HG02870 (cell line): ENCODE data around the gene SH3GL3.

Source experiments
- ATAC-seq: cut with Tn5 transposase; IDR thresholded peaks from one replicate; pipeline ENCODE4 v1.9.1; 2021; ENCODE audit warnings: mild to moderate bottlenecking, moderate library complexity; ENCODE audit not compliant: unreplicated experiment

SH3GL3 gene

DNA sequence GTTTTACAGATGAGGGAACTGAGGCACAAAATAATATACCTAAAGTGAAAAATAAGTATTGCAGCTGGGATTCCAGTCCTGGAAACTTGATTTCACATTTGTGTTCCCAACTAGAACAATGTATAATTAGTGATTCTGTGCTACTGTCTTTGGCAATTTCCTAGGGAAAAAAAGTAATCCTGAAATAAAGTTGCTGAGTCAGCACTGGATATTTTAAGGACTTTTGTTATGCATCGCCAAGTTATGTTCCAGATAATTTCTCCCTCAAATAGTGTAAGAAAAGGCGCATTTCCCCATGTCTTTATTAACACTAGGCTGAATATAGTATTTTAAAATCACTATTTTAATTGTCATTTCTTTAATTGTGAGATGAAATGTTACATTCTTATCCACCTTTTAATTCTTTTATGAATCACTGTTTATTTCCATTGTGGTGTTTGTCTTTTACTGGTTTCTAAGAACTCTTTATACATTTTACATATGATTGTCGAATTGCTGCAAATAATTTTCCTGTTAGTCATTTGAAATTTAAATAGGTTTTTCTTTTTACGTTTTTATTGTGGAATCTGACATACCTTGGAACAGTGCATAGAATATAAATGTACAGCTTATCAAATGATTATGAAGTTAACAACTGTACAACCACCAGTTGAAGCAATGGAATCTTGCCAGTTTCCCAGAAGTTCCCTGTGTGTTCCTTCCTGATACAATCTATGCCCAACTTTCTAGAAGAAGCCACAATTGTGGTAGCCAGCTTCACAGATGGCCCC lies 56.6 kb downstream of the SH3GL3 start:
- ATAC-seq = no peak

DNA sequence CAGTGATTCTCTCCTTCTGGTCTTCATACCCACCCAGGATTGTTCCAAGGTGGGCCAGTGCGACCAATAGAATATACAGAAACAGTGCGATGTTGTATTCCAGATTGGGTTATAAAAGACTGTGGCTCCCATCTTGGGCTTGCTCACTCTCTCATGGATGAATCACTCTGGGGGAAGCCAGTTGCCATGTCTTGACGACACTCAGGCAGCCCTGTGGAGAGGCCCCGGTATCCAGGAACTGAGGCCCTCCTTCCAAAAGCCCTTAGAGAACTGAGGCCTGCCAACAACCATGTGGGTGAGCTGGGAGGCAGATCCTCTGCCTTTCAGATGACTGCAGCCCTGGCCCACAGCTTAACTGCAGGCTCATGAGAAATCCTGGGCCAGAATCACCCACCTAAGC lies 57.2 kb downstream of the SH3GL3 start:
- no peak for ATAC-seq

DNA sequence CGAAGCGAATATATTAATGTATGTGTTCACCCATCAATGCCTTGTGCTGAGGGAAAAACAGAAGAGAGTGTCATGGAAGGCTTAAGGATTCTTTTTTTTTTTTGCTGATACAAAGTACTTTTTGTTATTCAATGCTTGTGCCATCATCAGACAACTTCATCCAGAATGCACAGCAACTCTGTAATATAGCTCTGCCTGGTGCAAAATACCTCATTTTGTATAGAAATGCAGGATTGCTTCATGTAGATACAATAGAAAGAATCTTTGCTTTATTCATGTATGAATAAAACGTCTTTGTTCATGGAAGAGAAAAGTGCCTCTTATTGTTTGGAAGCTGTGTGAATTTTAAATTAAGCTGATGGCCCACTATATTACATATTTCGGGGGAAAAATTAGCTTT lies 62.9 kb downstream of the SH3GL3 start:
- ATAC-seq = no peak

DNA sequence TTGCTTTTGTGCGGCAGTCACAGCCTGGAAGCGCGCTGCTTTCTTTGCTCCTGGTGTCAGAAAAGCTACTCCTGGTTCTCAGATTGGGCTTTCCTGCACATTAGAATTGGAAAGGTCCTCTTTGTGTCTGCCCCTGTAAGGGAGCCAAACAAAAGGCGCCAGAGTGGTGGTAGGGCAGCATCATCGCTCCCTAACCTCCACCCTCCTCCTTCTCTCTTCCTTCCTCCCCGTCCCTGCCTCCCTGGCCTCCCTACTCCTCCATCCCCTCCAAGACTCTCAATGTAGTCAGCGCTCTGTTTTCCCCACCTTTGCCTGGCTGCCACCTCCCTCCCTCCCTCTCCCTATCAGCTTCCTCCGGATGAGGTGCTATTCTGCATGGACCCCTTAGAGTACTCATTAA lies 65.3 kb downstream of the SH3GL3 start:
- ATAC-seq = no peak

DNA sequence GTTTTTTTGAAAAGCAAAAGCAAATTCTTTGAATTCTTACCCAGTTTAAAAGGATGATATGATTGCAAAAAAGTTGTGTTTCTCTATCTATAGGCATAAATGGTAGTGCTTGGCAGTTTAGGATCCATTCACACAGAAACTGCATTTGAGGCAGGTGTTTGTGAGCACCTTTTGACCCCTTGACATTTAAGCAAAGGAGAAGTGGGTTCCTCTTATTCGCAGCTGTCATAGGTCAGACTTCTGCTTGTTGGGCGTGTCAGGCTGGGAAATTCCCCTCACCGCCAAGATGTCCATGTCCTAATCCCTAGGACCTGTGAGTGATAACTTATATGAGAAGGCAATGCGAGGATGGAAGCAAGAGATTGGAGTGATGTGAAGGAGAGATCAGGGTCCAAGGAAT lies 67.4 kb downstream of the SH3GL3 start:
- no peak for ATAC-seq

DNA sequence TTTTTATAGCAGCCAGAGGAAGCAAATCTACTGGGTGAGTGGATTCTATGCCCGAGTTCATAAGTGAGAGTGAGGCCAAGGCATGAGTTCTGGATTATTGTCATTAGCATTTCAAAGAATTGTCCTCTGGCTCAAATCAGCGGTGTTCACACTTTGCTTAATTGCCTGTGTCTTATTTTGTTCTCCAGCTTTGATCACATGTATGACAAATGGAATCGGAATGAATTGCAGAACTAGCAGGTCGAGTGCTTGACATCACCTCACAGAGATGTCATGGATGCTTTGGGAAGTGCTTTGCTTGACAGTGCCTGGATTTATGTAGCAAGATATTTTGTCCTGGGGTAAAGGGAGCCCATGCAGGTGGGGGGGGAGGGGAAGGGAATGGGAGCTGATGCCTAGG lies 68.0 kb downstream of the SH3GL3 start:
- ATAC-seq = no peak

DNA sequence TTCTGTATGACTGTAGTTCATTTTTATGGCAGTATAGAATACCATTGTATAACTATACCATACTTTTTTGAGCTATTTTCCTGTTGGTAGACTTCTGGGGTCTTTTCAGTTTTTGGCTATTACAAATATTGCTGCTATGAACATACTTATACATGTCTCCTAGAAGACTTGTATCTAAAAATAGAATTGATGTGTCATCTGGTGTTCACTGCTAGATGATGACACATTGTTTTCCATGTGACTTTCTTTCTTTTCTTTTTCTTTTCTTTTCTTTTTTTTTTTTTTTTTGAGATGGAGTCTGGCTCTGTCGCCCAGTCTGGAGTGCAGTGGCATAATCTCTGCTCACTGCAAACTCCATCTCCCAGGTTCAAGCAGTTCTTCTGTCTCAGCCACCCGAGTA lies 69.8 kb downstream of the SH3GL3 start:
- no peak for ATAC-seq

DNA sequence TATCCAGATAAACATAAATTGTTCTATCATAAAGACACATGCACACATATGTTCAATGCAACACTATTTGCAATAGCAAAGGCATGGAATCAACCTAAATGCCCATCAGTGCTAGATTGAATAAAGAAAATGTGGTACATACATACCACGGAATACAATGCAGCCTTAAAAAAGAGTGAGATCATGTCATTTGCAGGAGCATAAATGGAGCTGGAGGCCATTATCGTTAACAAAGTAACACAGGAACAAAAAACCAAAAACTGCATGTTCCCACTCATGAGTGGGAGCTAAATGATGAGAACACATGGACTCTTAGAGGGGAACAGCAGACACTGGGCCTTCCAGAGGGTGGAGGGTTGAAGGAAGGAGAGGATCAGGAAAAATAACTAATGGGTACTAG lies 79.2 kb downstream of the SH3GL3 start:
- ATAC-seq = no peak

DNA sequence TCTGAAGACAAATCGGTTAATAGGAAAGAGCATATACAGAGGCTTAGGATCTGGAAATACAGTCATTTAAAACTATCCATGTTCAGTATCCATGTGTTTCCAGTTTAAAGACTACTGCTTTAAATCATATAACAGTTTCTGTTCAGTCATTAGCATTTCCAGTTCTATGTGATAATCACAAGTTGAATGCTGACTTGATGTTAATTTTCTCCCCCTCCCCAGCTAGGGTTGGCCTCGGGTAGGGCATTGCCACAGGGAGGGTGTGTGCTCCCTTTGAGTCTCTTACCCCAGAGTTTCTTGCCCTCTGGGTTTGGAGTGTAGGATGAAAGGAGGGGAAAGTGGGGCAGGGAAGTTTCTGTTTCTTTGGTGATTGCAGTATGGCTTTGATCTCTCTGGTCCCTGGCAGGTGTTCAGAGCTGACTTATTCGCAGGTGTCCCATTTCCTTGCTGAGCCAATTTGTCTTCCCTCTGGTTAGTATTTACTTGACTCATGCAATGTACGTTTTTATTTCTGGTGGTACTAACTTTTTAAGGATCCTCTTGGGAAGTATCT lies 86.3 kb downstream of the SH3GL3 start:
- no peak for ATAC-seq

DNA sequence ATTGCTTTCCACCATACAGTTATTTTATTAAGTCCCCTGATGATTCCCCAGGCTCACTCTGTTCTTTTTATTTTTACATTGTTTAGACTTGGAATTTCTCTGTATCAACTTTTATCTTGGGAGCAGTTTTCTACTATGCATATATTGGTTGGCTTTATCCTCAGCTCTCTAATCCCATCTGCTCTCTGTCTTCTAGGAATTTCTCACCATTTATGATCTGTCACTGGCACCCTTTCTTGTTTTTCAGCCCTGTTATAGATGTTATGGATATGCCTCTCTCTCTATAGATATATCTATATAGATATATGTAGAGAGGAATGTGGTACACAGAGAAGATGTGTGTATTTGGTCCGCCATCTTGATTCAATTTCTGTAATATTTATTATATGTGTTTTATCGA lies 90.5 kb downstream of the SH3GL3 start:
- ATAC-seq = no peak

DNA sequence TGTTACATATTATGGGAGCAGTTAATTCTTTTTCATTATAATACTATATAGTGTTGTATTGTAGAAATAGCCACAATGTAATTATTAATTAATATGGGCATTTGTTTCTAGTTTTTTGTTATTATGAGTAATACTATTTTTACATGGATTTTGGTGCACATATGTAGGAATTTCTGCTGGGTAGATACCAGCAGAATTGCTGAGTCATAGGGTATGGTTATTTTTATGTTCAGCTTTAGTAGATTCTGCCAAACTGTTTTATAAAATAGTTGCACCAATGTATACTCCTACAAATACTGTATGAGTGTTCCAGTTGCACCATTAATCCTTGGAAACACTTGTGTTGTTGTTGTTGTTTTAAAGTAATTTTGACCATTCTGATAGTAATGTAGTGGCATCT lies 91.5 kb downstream of the SH3GL3 start:
- ATAC-seq = no peak

DNA sequence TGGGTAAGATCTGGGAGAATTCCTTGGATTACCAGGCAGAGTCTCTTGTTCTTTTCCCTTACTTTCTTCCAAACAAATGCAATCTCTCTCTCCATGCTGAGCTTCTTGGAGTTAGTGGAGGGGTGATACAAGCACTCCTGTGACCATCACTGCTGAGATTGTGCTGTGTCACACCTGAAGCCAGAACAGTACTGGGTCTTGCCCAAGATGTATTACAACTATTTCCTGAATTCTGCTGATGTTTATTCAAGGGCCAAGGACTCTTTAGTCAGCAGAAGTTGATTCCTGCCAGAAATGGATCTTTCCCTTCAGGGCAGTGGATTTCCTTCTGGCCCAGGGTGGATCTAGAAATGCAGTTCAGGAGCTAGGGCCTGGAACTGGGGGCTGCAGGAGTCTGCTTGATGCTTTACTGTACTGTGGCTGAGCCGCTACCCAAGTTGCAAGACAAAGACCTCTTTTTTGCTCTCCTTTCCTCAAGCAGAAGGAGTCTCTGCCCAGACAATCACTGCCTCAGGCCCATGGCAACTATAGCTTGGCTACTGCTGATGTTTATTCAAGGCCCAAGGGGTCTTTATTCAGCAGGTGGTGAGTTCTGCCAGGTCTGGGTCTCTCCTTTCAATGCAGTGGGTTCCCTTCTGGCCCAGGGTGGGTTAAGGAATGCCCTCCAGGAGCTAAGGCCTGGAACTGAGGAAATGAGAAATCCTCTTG lies 98.8 kb downstream of the SH3GL3 start:
- ATAC-seq = no peak

DNA sequence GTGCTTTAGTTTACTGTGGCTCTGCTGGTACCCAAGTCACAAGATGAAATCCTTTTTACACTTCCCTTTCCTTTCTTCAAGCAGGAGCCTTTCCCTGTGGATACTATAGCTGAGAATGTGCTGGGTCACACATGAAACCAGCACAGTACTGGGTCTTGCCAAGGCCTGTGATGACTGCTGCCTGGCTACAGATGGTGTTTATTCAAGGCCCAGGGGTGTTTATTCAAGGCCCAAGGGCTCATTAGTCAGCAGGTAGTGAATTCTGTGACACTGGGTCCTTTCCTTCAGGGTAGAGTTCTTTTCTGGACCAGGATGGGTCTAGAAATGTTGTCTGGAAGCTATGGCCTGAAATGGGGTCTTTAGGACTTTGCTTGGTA lies 99.4 kb downstream of the SH3GL3 start:
- no peak for ATAC-seq

DNA sequence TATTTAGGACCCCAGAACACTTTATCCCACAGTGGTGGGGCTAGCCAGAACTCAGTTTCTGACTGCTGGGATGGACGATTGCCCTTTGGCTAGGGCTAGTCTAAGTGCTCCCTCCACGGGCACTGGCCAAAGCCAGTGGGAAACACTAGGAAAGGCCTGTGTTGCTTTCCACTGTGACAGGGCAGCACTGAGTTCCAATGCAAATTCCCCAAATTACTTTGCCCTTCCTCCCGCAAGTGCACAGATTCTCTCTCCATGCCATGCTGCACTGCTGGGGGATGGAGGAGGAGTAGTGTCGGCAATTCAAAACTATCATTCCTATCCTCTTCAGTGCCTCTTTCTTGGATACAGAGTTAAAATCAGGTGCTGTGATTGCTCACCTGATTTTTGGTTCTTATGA lies 100.0 kb downstream of the SH3GL3 start:
- no peak for ATAC-seq

DNA sequence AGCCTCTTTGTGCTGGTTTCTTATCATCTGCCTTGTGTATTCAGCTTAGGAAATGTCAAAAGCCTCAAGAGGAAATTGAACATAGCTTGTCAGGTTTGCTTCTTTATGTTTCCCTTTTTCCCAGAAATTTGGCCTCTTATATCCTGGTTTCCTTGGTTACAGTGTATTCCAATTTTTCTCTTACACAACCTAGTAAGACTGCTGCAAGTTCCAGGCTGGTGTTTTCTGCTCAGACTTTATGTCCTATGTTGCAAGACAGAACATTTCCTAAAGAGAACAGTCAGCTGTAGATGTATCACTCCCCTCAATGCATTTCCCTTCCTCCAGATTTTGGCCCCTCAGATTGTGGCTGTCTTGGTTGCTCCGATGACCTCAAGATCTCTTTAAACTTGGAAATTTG lies 102.5 kb downstream of the SH3GL3 start:
- no peak for ATAC-seq

DNA sequence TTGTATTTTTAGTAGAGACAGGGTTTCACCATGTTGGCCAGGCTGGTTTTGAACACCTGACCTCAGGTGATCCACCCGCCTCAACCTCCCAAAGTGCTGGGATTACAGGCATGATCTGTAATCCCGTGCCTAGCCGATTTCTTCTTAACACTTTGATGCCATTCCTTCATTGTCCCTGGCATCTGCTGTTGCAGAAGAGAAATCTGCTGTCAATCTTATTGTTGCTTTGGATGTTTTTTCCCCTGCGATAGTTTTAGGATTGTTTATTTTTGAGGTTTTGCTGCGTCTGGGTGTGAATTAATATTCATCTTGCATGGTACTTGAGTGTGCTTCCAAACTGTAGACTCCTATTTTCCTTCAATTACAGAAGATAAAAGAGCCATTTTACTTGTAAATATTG lies 107.4 kb downstream of the SH3GL3 start:
- ATAC-seq = no peak

DNA sequence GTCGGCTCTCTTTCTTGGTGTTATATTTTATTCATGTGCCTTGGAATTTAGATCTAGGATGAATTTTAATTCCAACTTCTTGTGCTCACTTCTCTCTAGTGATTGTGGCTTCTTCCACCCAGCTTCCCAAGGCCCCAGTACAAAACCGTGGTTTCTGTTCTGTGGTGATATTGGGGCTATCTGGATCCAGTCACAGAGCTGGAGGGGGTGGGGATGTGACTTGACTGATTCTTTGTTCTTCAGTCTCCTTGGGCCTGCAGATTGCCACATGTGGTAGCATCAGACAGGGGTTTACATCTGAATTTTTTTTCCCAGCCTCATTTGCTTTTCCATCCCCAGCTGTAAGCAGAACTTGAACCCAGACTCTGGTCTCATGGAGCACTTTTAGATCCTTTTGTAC lies 108.2 kb downstream of the SH3GL3 start:
- no peak for ATAC-seq

DNA sequence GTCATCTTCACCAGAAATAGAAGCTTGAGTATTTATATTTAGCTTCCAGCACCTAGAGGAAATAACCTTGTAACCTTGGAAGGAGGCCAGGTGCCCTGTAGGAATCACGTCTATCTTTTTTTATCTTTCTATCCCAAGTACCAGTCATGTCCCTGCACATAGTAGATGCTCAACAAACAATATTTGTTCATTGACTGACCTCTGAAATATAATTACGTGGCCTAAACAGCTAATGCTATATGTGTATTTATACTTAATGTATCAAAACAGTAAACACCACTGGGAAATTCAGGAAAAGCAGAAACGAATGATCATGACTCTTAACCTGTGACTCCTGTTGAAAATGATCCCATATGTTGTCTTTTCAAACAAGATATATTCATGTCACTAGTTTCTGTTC lies 108.9 kb downstream of the SH3GL3 start:
- no peak for ATAC-seq

DNA sequence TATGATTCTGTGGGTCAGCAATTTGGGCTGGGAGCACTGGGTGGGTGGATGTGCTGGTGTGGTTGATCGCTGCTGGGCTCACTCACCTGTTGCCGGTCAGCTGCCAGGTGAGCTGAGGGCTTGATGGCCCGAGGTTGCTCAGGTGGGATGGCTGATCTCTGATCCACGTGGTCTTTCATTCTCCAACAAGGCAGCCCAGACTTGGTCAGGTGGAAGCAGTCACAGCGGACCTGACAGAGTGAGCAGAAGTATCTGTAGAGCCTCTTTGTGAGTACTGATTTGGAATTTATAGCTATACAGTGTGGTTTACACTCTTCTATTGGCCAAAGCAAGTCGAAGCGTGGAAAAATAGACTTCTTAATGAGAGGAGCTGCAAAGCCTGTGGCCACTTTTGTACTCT lies 109.6 kb downstream of the SH3GL3 start:
- ATAC-seq = no peak

DNA sequence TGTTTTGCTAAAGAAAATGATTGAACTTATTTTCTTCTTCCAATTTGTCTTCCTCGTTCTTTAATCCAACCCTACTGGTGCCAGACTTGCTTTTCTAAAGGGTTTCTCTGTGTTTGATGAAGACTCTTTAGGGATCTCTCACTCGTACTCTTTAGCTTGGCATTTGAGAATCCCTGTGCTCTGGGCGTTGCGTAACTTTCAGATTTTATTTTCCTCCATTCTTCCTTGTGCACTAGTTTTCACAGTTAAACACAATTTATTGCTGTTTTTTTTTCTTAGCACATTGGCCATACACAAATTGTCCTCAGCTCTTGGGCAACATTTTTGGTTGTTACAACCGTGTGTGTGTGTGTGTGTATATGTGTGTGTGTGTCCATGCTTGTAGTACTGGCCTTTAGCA lies 111.0 kb downstream of the SH3GL3 start:
- no peak for ATAC-seq

DNA sequence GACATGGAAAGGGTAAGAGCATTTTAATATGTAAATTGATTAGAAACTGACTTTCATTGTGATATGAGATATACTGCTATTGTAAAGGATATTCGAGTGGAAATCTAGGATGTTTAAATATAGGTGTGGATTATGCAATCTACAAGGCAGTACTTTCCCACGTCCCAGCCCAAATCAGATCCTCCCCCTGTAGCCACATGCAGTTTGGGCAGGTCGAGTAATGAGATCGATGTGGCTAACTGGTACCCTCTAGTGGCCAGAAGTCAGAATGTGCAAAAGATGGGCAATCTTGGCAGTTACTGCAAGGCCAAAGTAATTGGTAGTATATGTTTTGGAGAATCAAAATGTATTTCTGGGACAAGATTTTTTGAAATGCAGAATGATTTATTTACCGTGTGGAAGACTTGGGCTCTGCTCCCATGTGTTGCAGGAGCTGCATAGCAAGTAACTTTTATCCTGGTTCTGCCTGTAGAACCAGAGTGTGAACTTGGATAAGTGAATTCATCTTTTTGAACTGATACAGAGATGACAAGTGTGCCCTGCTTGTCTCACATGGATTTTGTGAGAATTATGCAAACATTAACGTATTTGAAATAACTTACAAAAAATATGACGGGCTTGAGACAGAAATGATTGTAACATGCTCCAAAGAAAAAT lies 112.3 kb downstream of the SH3GL3 start:
- peak; percentile 62 for ATAC-seq

DNA sequence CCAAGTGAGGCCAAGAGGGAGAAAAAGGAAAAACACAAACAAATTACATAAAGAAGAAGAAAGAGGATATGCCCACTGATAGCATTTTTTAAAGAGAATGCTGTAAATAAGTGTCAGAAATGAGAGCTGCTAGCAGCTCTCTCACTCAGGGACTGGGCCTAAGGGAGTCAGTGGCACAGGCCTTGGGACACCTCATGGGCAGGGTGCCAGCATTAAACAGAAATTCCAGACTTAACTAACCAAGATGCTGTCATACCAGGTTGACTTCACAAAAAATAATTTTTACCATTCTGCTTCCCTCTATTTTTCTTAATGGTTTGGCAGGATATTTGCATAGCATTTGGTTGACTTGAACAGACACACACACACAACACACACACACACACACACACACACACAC lies 114.5 kb downstream of the SH3GL3 start:
- ATAC-seq = no peak
